Panc1 (cell line): Measurements from ENCODE around the gene UCHL3.

ENCODE experiments used
- CTCF ChIP-seq: fragments of 450-650 bp; IDR thresholded peaks from 2 replicates; pipeline ENCODE4 v1.5.1; 2017; ENCODE audit warnings: mild to moderate bottlenecking
- POLR2AphosphoS5 ChIP-seq: IDR thresholded peaks from 2 replicates; pipeline ENCODE4 v1.6.1; 2012; ENCODE audit warnings: mild to moderate bottlenecking, low read depth, low read length, moderate library complexity
- REST ChIP-seq, 2 experiments: IDR thresholded peaks; 2 replicates each; pipeline ENCODE4 v1.6.1; 2011 to 2012; ENCODE audit warnings: low read depth in 2 of 2, control low read depth in 1 of 2, low read length in 1 of 2, mild to moderate bottlenecking in 1 of 2, moderate library complexity in 1 of 2; ENCODE audit not compliant: insufficient read depth in 1 of 2
- SIN3A ChIP-seq: IDR thresholded peaks from 2 replicates; pipeline ENCODE4 v1.6.1; 2012; ENCODE audit warnings: low read depth, mild to moderate bottlenecking, low read length, moderate library complexity, borderline replicate concordance; ENCODE audit not compliant: insufficient read depth

- TF ChIP-seq CTCF (no peak), POLR2AphosphoS5 (no peak), SIN3A (no peak), REST (IDR thresholded peaks at IDR 0.05; ENCODE audit: insufficient read depth in 1 of 2, low read depth in 2 of 2, low read length in 1 of 2) (no peak)
Measured at GRCh38 chr13:75652726-75653125, 103.1 kb downstream of the UCHL3 start.
